Measurements from ENCODE around the gene TMEM50A.
"Not testable (repeated sequence)": the region's sequence is repeated elsewhere in the genome, so short reads cannot be mapped to it uniquely, and the experiment has no call there.

Gene TMEM50A

DNA sequence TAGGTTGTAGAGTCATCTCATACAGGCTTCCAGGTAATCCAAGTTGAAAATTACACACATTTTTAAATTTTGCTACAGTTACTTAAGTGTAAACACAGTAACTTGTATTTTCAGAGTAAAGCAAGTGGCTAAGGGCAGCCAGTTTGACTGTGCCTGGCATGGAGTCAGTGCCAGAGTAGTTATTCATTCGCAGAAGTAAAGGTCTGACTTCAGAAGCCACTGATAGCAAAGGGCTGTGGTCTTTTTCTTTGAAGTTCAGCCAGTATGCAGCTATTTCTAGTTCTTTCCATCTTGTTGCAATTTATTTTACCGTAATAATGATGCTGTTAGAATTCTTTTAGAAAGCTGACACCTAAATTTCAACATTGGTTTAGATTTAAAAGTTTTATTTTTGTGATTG lies 9.4 kb downstream of the TMEM50A start:
- no peak for DNase-seq
- Mint-ChIP-seq H3K27ac (no peak overlapping the region), H3K4me1 (ENCODE audit: low read depth in 2 of 2) (peaks cover 19 to 27% of the 10 kb centered on the region in 2 donors), H3K36me3 (ENCODE audit: insufficient read depth) (peaks cover 81% of the 10 kb centered on the region), H3K4me3 (no peak overlapping the region), H3K27me3 (no peaks in the 10 kb centered on the region), H3K9me3 (no peaks in the 10 kb centered on the region)
- no peak for ATAC-seq (replicated peaks)

DNA sequence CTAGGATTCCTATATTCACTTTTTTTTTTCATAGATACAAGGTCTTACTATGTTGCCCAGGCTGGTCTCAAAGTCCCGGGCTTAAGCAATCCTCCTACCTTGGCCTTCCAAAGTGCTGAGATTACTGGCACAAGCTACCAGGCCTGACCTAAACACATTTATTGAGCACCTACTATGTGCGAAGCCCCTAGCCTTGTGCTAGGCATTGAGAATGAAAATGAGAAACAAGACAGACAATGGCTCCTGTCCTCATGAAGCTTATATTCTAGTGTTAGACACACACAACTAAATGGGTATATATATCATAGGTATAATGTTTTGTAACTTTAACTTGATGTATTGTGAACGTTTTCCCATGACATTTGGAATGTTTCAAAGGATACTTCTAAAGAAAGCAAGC lies 11.5 kb downstream of the TMEM50A start:
- Mint-ChIP-seq H3K36me3 (ENCODE audit: insufficient read depth) (peaks cover 78% of the 10 kb centered on the region), H3K4me3 (no peak overlapping the region), H3K27ac (no peak overlapping the region), H3K4me1 (ENCODE audit: low read depth in 2 of 2) (peaks cover 10 to 13% of the 10 kb centered on the region in 2 donors), H3K9me3 (no peaks in the 10 kb centered on the region), H3K27me3 (no peaks in the 10 kb centered on the region)
- ATAC-seq (replicated peaks) (no peak), DNase-seq (no peak)

GRCh38 chr1:25355841-25356395 lies 17.8 kb downstream of the TMEM50A start:
- DNase-seq = no peak
- no peak for ATAC-seq (replicated peaks)
- H3K9me3 Mint-ChIP-seq = no peaks in the 10 kb centered on the region
- H3K4me1 Mint-ChIP-seq (ENCODE audit: low read depth in 2 of 2) = peaks cover 7 to 10% of the 10 kb centered on the region in 2 donors
- H3K27ac Mint-ChIP-seq = peak overlapping the region; percentile 30 to 65
- H3K36me3 Mint-ChIP-seq (ENCODE audit: insufficient read depth) = peaks cover 92% of the 10 kb centered on the region
- no peaks in the 10 kb centered on the region for H3K27me3 Mint-ChIP-seq
- no peak overlapping the region for H3K4me3 Mint-ChIP-seq

GRCh38 chr1:25356441-25356840 lies 18.3 kb downstream of the TMEM50A start:
- no peak for DNase-seq
- Mint-ChIP-seq H3K9me3 (no peaks in the 10 kb centered on the region), H3K4me3 (no peak overlapping the region), H3K27ac (peak overlapping the region; percentile 30 to 65), H3K27me3 (no peaks in the 10 kb centered on the region), H3K36me3 (ENCODE audit: insufficient read depth) (peaks cover 93% of the 10 kb centered on the region), H3K4me1 (ENCODE audit: low read depth in 2 of 2) (peaks cover 7 to 13% of the 10 kb centered on the region in 2 donors)
- ATAC-seq (replicated peaks) = no peak

GRCh38 chr1:25356848-25357247 lies 18.7 kb downstream of the TMEM50A start:
- DNase-seq = no peak
- H3K27ac Mint-ChIP-seq = peak overlapping the region; percentile 63 to 72
- no peak for ATAC-seq (replicated peaks)
- H3K9me3 Mint-ChIP-seq = no peaks in the 10 kb centered on the region
- H3K36me3 Mint-ChIP-seq (ENCODE audit: insufficient read depth) = peaks cover 93% of the 10 kb centered on the region
- H3K4me1 Mint-ChIP-seq (ENCODE audit: low read depth in 2 of 2) = peaks cover 8 to 14% of the 10 kb centered on the region in 2 donors
- no peak overlapping the region for H3K4me3 Mint-ChIP-seq
- no peaks in the 10 kb centered on the region for H3K27me3 Mint-ChIP-seq

GRCh38 chr1:25360596-25361581 lies 22.8 kb downstream of the TMEM50A start:
- no peak overlapping the region for H3K4me3 Mint-ChIP-seq
- ATAC-seq (replicated peaks) (no peak), DNase-seq (no peak)
- H3K36me3 Mint-ChIP-seq (ENCODE audit: insufficient read depth) = peaks cover 59% of the 10 kb centered on the region
- H3K4me1 Mint-ChIP-seq (ENCODE audit: low read depth in 2 of 2) = peaks cover 7 to 13% of the 10 kb centered on the region in 2 donors
- H3K9me3 Mint-ChIP-seq = no peaks in the 10 kb centered on the region
- peak overlapping the region; percentile 67 to 81 for H3K27ac Mint-ChIP-seq
- no peaks in the 10 kb centered on the region for H3K27me3 Mint-ChIP-seq

- H3K27me3 Mint-ChIP-seq = no peaks in the 10 kb centered on the region
- no peak for ATAC-seq (replicated peaks)
- no peaks in the 10 kb centered on the region for H3K9me3 Mint-ChIP-seq
- H3K4me1 Mint-ChIP-seq (ENCODE audit: low read depth in 2 of 2) = peaks cover 3 to 7% of the 10 kb centered on the region in 2 donors
- H3K4me3 Mint-ChIP-seq = no peak overlapping the region
- peak overlapping the region; percentile 67 to 81 for H3K27ac Mint-ChIP-seq
- peaks cover 49% of the 10 kb centered on the region for H3K36me3 Mint-ChIP-seq (ENCODE audit: insufficient read depth)
- DNase-seq = no peak
Measured at GRCh38 chr1:25361901-25362300, 23.8 kb downstream of the TMEM50A start.

DNA sequence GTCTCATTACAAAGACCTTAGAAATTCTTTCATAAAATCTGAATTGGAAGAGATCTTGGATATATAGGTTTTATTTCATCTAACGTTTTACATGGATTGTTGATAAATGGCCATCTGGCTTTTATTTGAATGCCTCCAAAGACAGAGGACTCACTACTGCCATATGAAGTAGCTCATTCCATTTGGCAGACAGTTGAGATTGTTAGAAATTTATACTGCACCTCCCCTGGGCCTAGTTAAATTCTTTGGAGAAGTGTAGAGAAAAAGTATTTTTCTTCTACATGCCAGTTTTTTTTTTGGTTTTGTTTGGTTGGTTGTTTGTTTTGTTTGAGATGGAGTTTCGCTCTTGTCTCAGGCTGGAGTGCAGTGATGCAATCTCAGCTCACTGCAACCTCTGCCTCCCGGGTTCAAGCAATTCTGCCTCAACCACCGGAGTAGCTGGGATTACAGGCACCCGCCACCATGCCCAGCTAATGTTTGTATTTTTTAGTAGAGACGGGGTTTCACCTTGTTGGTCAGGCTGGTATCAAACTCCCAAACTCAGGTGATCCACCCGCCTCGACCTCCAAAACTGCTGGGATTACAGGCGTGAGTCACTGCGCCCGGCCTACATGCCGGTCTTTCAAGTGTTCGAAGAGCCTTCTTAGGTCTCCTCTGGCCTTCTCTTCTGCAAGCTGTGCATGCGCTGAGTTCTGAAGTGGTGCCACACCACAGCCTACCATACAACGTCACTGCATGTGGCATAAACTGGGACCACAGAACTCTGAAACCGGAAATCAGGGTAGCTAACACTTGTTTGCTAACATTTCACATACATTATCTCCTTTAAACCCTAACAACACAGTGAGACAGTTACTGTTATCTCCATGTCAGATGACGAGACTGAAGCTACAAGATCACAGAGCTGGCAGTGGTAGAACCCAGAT lies 24.8 kb downstream of the TMEM50A start:
- DNase-seq; H3K9me3 Mint-ChIP-seq; H3K4me3 Mint-ChIP-seq; H3K27ac Mint-ChIP-seq; H3K27me3 Mint-ChIP-seq; H3K4me1 Mint-ChIP-seq (ENCODE audit: low read depth in 2 of 2): not testable (repeated sequence)
- ATAC-seq (replicated peaks) = peak; percentile 95
- H3K36me3 Mint-ChIP-seq (ENCODE audit: insufficient read depth) = peaks cover 42% of the 10 kb centered on the region

DNA sequence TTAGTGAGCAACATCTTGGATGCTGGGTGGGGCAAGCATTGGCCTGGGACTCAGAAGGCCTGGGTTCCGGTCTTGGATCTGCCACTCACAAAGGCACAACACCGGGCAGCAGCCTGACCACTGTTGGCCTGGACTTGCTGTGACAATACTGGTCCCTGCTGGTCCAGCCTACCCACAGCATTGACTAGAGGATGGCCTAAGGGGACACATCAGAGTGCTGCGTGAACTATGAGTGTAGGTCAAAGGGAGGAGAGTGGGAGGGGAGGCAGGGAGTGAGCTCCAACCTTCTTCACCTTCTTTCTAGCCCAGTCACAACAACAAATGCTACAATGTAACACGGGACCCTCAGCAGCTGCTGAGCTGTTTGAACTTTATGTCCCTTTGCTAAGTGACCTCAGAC lies 31.1 kb downstream of the TMEM50A start:
- DNase-seq (no peak), ATAC-seq (replicated peaks) (no peak)
- Mint-ChIP-seq H3K4me1 (ENCODE audit: low read depth in 2 of 2) (no peaks in the 10 kb centered on the region), H3K9me3 (no peaks in the 10 kb centered on the region), H3K27ac (peak overlapping the region in 1 of 2 donors; percentile 49), H3K36me3 (ENCODE audit: insufficient read depth) (peaks cover 3% of the 10 kb centered on the region), H3K4me3 (no peak overlapping the region), H3K27me3 (no peaks in the 10 kb centered on the region)

GRCh38 chr1:25369691-25370271 lies 31.6 kb downstream of the TMEM50A start:
- H3K4me1 Mint-ChIP-seq (ENCODE audit: low read depth in 2 of 2); H3K4me3 Mint-ChIP-seq; H3K27me3 Mint-ChIP-seq; H3K36me3 Mint-ChIP-seq (ENCODE audit: insufficient read depth); H3K9me3 Mint-ChIP-seq; H3K27ac Mint-ChIP-seq; ATAC-seq (replicated peaks); DNase-seq: not testable (repeated sequence)

DNA sequence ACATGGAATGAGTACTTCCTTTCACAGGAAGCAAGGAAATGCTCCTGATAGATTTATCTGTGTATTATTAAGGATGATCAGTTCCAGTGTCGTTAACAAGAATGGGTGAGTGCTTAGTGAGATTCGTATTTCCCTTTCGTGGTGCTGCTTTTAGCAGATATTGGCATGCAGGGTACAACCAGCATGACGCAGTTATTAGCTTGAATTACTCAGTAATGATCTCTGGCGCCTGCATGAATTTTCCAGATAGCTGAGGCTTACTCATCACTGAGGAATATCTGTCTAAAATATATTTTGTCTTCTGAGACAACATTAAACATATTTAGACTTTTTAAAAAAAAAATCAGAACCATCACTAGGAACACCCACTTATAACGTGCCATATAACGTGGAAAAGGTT lies 33.6 kb downstream of the TMEM50A start:
- H3K4me1 Mint-ChIP-seq (ENCODE audit: low read depth in 2 of 2); DNase-seq; ATAC-seq (replicated peaks); H3K4me3 Mint-ChIP-seq; H3K27ac Mint-ChIP-seq; H3K9me3 Mint-ChIP-seq; H3K36me3 Mint-ChIP-seq (ENCODE audit: insufficient read depth); H3K27me3 Mint-ChIP-seq: not testable (repeated sequence)

DNA sequence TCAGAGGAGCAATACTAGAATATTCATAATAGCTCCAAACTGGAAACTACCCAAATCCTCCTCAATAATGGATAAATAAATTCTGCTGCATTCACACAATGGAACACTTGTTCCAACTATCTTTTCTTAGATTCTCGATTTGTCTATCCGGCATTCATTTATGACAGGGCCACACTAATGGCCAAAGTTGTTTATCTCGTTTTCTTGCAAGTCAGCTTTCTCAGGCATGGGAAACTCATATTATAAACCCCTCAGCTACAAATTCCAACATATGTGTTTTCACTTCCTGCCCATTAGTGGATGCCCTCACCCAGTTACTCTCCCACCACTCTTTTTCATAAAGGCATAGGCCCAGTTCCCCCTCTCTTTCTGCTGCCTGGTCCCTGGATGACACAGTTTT lies 40.2 kb downstream of the TMEM50A start:
- H3K27me3 Mint-ChIP-seq; DNase-seq; H3K36me3 Mint-ChIP-seq (ENCODE audit: insufficient read depth); H3K9me3 Mint-ChIP-seq; ATAC-seq (replicated peaks); H3K27ac Mint-ChIP-seq; H3K4me1 Mint-ChIP-seq (ENCODE audit: low read depth in 2 of 2); H3K4me3 Mint-ChIP-seq: not testable (repeated sequence)

DNA sequence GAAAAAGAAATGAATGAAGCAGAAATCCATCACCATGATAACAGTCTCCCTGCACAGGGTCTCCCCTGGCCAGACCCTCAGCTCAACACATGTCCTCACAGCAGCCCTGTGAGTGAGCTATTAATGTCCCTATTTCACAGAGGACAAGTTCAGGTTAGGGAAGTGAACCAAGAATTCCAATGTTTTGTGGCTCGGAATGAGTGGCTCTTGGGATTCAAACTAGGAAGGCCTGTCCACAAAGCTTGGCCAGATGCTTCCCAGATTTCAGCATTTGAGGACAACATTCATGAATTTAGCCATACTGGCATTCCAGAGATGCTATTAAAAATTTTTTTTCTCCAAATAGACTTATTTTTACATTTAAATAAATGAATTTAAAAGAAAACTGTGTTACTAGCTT lies 44.4 kb downstream of the TMEM50A start:
- ATAC-seq (replicated peaks); H3K36me3 Mint-ChIP-seq (ENCODE audit: insufficient read depth); DNase-seq; H3K9me3 Mint-ChIP-seq; H3K27ac Mint-ChIP-seq; H3K4me3 Mint-ChIP-seq; H3K4me1 Mint-ChIP-seq (ENCODE audit: low read depth in 2 of 2): not testable (repeated sequence)
- H3K27me3 Mint-ChIP-seq = peaks cover 0 to 24% of the 10 kb centered on the region in 2 donors
